Neural cell (in vitro differentiated cells): Measurements from ENCODE around the gene OSBPL2. TPM values are rescaled to one million over a fixed set of nuclear protein-coding genes. Genes with fewer than 3 reads are reported as not detected.

Source experiments
- H2AFZ ChIP-seq: fragments of 200-600, 300-800 bp; sonication (generic), shearing (Covaris generic); 2 replicates; pipeline ENCODE4 v1.6.0; 2014; ENCODE audit warnings: low read depth, mild to moderate bottlenecking, antibody characterized with exemption, low read length, moderate library complexity
- H3F3A ChIP-seq: fragments of 200-600 bp; shearing (Covaris generic); 2 replicates; pipeline ENCODE4 v1.6.1; 2016; ENCODE audit warnings: mild to moderate bottlenecking, moderate library complexity, mixed read lengths, antibody characterized with exemption, low read length; ENCODE audit not compliant: insufficient read depth, poor library complexity, severe bottlenecking
- H3K27ac ChIP-seq: fragments of 200-600, 300-800 bp; sonication (generic), shearing (Covaris generic); 2 replicates; pipeline ENCODE4 v1.5.1; 2014; ENCODE audit warnings: mild to moderate bottlenecking, low read length, moderate library complexity
- H3K27me3 ChIP-seq: fragments of 300-800, 200-600 bp; sonication (generic), shearing (Covaris generic); 2 replicates; pipeline ENCODE4 v1.6.0; 2014; ENCODE audit warnings: mild to moderate bottlenecking, low read depth, low read length, moderate library complexity; ENCODE audit not compliant: insufficient read depth
- H3K36me3 ChIP-seq: fragments of 300-800, 200-600 bp; sonication (generic), shearing (Covaris generic); 2 replicates; pipeline ENCODE4 v1.5.1; 2014; ENCODE audit warnings: mild to moderate bottlenecking, antibody characterized with exemption, low read length, moderate library complexity; ENCODE audit not compliant: insufficient read depth
- H3K4me2 ChIP-seq: fragments of 300-800, 200-600 bp; sonication (generic), shearing (Covaris generic); 2 replicates; pipeline ENCODE4 v1.6.0; 2014; ENCODE audit warnings: mild to moderate bottlenecking, low read length
- H3K4me3 ChIP-seq: fragments of 300-800, 200-600 bp; sonication (generic), shearing (Covaris generic); 2 replicates; pipeline ENCODE4 v1.5.1; 2014; ENCODE audit warnings: mild to moderate bottlenecking, low read length, moderate library complexity
- H3K79me2 ChIP-seq: fragments of 200-600 bp; shearing (Covaris generic); replicated peaks from 2 replicates; pipeline ENCODE4 v1.6.0; 2014; ENCODE audit warnings: mild to moderate bottlenecking, low read length, moderate library complexity; ENCODE audit not compliant: insufficient read depth
- H3K9ac ChIP-seq: fragments of 300-800, 200-600 bp; sonication (generic), shearing (Covaris generic); 2 replicates; pipeline ENCODE4 v1.6.1; 2016; ENCODE audit warnings: mild to moderate bottlenecking, low read length, mixed read lengths
- H3K9me2 ChIP-seq: fragments of 200-600 bp; shearing (Covaris generic); 2 replicates; pipeline ENCODE4 v1.6.1; 2016; ENCODE audit warnings: mild to moderate bottlenecking, low read length, mixed read lengths; ENCODE audit not compliant: insufficient read depth
- H3K9me3 ChIP-seq: fragments of 200-600, 300-800 bp; sonication (generic), shearing (Covaris generic); 2 replicates; pipeline ENCODE4 v1.6.1; 2016; ENCODE audit warnings: mild to moderate bottlenecking, mixed run types, low read length, moderate library complexity, mixed read lengths
- H4K20me1 ChIP-seq: fragments of 200-600 bp; shearing (Covaris generic); 2 replicates; pipeline ENCODE4 v1.6.1; 2016; ENCODE audit warnings: mild to moderate bottlenecking, mixed run types; ENCODE audit not compliant: insufficient read depth
- EP300 ChIP-seq: fragments of 450-650 bp; conservative IDR thresholded peaks from 2 replicates; pipeline ENCODE4 v1.6.1; 2014; ENCODE audit warnings: antibody characterized with exemption, mild to moderate bottlenecking, moderate library complexity; ENCODE audit not compliant: poor library complexity, severe bottlenecking
- EZH2 ChIP-seq: fragments of 200-600, 300-800 bp; shearing (Covaris generic), sonication (generic); IDR thresholded peaks from 2 replicates; pipeline ENCODE4 v1.6.1; 2014; ENCODE audit warnings: antibody characterized with exemption, low read length, borderline replicate concordance, mild to moderate bottlenecking; ENCODE audit not compliant: insufficient read depth, poor library complexity, severe bottlenecking
- MXI1 ChIP-seq: fragments of 450-650 bp; conservative IDR thresholded peaks from 2 replicates; pipeline ENCODE4 v1.6.1; 2014; ENCODE audit warnings: antibody characterized with exemption, mild to moderate bottlenecking; ENCODE audit not compliant: poor library complexity, severe bottlenecking
- POLR2AphosphoS5 ChIP-seq: IDR thresholded peaks from 2 replicates; pipeline ENCODE4 v1.6.1; 2012
- RAD21 ChIP-seq: fragments of 450-650 bp; conservative IDR thresholded peaks from 2 replicates; pipeline ENCODE4 v1.6.1; 2014; ENCODE audit warnings: antibody characterized with exemption, mild to moderate bottlenecking, moderate library complexity
- SMC3 ChIP-seq: fragments of 450-650 bp; conservative IDR thresholded peaks from 2 replicates; pipeline ENCODE4 v1.6.1; 2014; ENCODE audit warnings: antibody characterized with exemption, mild to moderate bottlenecking, moderate library complexity; ENCODE audit not compliant: poor library complexity
- TAF1 ChIP-seq: IDR thresholded peaks from 2 replicates; pipeline ENCODE4 v1.6.1; 2012; ENCODE audit warnings: low read depth
- polyA plus RNA-seq: library from polyadenylated mRNA; depleted of rRNA; stranded (reverse); fragments of >200 nt; gene quantifications from 2 replicates; pipeline ENCODE4 v1.2.3, GENCODE V29; 2014
- TF ChIP-seq, protein P1 (sequence below): fragments of 450-650 bp; IDR thresholded peaks from 2 replicates; pipeline ENCODE4 v1.5.1; 2014; ENCODE audit warnings: antibody characterized with exemption, mild to moderate bottlenecking, moderate library complexity; ENCODE audit not compliant: poor library complexity, severe bottlenecking
- TF ChIP-seq, protein P2 (sequence below): IDR thresholded peaks from 2 replicates; pipeline ENCODE4 v1.6.1; 2012; ENCODE audit warnings: borderline replicate concordance

Gene OSBPL2
- polyA plus RNA-seq, 1 donor from 2014 or later = 41.5 TPM

DNA sequence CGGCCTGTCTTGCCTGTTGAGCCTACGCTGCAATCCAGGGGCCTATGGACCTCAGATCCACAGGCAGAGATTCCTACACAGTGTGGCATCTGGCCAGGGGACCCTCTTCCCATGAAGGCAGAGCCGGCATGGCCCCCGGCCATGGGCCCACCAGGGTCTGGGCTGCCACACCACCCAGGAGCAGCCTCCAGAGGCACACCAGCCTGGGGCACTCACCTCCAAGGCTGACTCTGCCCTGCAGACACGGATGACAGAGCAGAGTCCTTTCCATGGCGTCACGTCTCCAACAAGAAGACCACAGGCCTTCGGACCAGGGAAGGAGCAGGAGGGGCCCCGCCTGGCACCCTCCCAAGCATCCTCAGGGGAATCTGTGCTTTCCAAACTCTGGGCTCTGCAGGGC is 14.8 kb upstream of the OSBPL2 start:
- H3K9ac ChIP-seq = no peak overlapping the region
- H3K4me3 ChIP-seq = no peak overlapping the region
- no peak overlapping the region for H3K27ac ChIP-seq
- no peaks in the 10 kb centered on the region for H4K20me1 ChIP-seq
- no peak overlapping the region for H2AFZ ChIP-seq
- H3K36me3 ChIP-seq = no peaks in the 10 kb centered on the region
- peaks cover 39% of the 10 kb centered on the region for H3K27me3 ChIP-seq
- no peak overlapping the region for H3K4me2 ChIP-seq
- no peaks in the 10 kb centered on the region for H3K9me2 ChIP-seq
- no peaks in the 10 kb centered on the region for H3K79me2 ChIP-seq
- TF ChIP-seq EZH2 = no peak
- TF ChIP-seq, protein P1, sequence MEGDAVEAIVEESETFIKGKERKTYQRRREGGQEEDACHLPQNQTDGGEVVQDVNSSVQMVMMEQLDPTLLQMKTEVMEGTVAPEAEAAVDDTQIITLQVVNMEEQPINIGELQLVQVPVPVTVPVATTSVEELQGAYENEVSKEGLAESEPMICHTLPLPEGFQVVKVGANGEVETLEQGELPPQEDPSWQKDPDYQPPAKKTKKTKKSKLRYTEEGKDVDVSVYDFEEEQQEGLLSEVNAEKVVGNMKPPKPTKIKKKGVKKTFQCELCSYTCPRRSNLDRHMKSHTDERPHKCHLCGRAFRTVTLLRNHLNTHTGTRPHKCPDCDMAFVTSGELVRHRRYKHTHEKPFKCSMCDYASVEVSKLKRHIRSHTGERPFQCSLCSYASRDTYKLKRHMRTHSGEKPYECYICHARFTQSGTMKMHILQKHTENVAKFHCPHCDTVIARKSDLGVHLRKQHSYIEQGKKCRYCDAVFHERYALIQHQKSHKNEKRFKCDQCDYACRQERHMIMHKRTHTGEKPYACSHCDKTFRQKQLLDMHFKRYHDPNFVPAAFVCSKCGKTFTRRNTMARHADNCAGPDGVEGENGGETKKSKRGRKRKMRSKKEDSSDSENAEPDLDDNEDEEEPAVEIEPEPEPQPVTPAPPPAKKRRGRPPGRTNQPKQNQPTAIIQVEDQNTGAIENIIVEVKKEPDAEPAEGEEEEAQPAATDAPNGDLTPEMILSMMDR = no peak
- TF ChIP-seq RAD21 = no peak
- no peak for TF ChIP-seq SMC3
- TF ChIP-seq TAF1 = no peak
- no peak for TF ChIP-seq MXI1
- H3K9me3 ChIP-seq = no peaks in the 10 kb centered on the region
- H3F3A ChIP-seq = no peaks in the 10 kb centered on the region

DNA sequence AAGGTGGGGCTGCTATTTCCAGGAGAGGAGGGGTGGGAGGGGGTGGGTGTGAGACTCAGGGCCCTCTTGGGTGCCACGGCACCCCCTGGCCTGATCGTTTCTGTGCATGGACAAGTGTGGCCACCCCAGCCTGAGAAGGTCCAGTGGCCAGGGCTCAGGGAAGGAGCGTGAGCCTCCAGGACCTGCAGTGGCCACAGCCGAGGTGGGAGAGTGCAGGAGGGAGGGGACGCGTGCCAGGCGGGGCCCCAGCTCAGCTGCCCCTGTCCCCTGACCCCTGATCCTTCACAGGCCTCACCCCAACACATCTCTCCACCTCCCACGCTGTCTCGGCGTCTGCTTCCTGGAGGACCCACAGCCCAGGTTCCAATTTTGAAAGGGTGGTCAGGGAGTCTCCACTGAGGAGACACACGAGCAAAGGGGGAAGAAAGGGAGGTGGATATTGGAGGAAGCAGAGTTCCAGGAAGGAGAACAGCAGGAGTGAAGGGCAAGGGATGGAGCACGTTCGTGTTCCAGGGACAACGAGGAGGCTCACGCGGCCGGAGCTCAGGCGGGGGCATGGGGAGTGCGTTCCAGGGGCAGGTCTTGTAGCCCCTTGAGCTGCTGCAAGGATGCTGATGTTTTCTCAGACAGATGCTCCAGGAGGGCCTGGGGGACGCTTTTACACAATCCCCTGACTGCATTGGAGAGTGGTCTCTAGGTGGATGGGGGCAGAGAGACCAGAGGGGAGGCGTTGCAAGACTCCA is 14.0 kb upstream of the OSBPL2 start:
- Histone ChIP-seq H3K27ac (no peak overlapping the region), H3F3A (no peaks in the 10 kb centered on the region), H3K9me3 (no peaks in the 10 kb centered on the region), H4K20me1 (no peaks in the 10 kb centered on the region), H3K79me2 (no peaks in the 10 kb centered on the region), H2AFZ (no peak overlapping the region), H3K9me2 (no peaks in the 10 kb centered on the region), H3K4me3 (no peak overlapping the region), H3K9ac (no peak overlapping the region), H3K36me3 (no peaks in the 10 kb centered on the region), H3K4me2 (no peak overlapping the region), H3K27me3 (peaks cover 32% of the 10 kb centered on the region)
- TF ChIP-seq EP300 = no peak
- TF ChIP-seq MXI1 = no peak
- TF ChIP-seq TAF1 = no peak
- no peak for TF ChIP-seq EZH2
- TF ChIP-seq SMC3 = no peak

DNA sequence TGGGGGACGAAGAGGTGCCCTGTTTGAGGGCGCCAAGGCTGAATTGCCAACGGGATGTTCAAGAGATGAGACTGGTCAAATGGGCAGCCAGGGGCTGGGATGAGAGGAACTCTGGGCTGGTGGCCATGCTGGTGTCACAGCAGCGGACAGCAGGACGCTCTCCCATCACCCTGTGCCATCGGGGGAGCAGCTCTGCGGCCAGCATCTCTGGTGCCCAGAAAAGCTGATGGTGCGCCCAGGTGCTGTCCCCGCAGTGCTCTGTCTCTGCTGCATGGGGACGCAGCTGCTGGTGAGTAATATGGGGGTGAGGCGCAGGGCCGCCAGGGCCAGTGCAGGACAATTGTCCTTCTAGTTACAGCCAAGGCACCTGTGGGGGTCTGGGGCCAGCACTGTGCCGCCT is 13.3 kb upstream of the OSBPL2 start:
- peaks cover 28% of the 10 kb centered on the region for H3K27me3 ChIP-seq

More for the DNA sequence above, 13.3 kb upstream of the OSBPL2 start:
- no peak overlapping the region for H3K4me3 ChIP-seq
- no peaks in the 10 kb centered on the region for H3K9me2 ChIP-seq
- no peak overlapping the region for H3K27ac ChIP-seq
- H3K79me2 ChIP-seq = no peaks in the 10 kb centered on the region
- H3K36me3 ChIP-seq = no peaks in the 10 kb centered on the region
- no peak overlapping the region for H2AFZ ChIP-seq
- H3K4me2 ChIP-seq = no peak overlapping the region
- no peaks in the 10 kb centered on the region for H3F3A ChIP-seq
- no peak overlapping the region for H3K9ac ChIP-seq
- no peaks in the 10 kb centered on the region for H4K20me1 ChIP-seq
- TF ChIP-seq EZH2 (no peak), RAD21 (no peak), EP300 (no peak), POLR2AphosphoS5 (no peak), MXI1 (no peak), TAF1 (no peak), SMC3 (no peak)
- TF ChIP-seq, protein P1 = no peak
- TF ChIP-seq, protein P2, sequence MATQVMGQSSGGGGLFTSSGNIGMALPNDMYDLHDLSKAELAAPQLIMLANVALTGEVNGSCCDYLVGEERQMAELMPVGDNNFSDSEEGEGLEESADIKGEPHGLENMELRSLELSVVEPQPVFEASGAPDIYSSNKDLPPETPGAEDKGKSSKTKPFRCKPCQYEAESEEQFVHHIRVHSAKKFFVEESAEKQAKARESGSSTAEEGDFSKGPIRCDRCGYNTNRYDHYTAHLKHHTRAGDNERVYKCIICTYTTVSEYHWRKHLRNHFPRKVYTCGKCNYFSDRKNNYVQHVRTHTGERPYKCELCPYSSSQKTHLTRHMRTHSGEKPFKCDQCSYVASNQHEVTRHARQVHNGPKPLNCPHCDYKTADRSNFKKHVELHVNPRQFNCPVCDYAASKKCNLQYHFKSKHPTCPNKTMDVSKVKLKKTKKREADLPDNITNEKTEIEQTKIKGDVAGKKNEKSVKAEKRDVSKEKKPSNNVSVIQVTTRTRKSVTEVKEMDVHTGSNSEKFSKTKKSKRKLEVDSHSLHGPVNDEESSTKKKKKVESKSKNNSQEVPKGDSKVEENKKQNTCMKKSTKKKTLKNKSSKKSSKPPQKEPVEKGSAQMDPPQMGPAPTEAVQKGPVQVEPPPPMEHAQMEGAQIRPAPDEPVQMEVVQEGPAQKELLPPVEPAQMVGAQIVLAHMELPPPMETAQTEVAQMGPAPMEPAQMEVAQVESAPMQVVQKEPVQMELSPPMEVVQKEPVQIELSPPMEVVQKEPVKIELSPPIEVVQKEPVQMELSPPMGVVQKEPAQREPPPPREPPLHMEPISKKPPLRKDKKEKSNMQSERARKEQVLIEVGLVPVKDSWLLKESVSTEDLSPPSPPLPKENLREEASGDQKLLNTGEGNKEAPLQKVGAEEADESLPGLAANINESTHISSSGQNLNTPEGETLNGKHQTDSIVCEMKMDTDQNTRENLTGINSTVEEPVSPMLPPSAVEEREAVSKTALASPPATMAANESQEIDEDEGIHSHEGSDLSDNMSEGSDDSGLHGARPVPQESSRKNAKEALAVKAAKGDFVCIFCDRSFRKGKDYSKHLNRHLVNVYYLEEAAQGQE = no peak
- no peaks in the 10 kb centered on the region for H3K9me3 ChIP-seq
